ENCODE data around the gene C6orf136.

Gene C6orf136

GRCh38 chr6:30646450-30647241 is at the start of gene C6orf136:
TSS of gene C6orf136 (plus strand) at chr6:30647133. CDS start at chr6:30647232, 99 bp downstream.
- peak; percentile 97 for DNase-seq

GRCh38 chr6:30597315-30598144 is 49.4 kb upstream of the C6orf136 start:
- DNase-seq: peak; percentile 94

- no peak for DNase-seq
Measured at GRCh38 chr6:30598912-30599624, 47.9 kb upstream of the C6orf136 start.

GRCh38 chr6:30599625-30600324 is 47.2 kb upstream of the C6orf136 start:
- DNase-seq: no peak

- peak; percentile 39 for DNase-seq
Measured at GRCh38 chr6:30600451-30600961, 46.4 kb upstream of the C6orf136 start.

- DNase-seq: no peak
Measured at GRCh38 chr6:30601436-30601814, 45.5 kb upstream of the C6orf136 start.

- DNase-seq: no peak
Measured at GRCh38 chr6:30601815-30602641, 44.9 kb upstream of the C6orf136 start.

GRCh38 chr6:30603961-30604360 is 43.0 kb upstream of the C6orf136 start:
- DNase-seq: no peak

- DNase-seq: no peak
Measured at GRCh38 chr6:30610065-30610464, 36.9 kb upstream of the C6orf136 start.

GRCh38 chr6:30611150-30611855 is 35.6 kb upstream of the C6orf136 start:
- DNase-seq: no peak

GRCh38 chr6:30611856-30612194 is 35.1 kb upstream of the C6orf136 start:
- DNase-seq: no peak

- DNase-seq: peak; percentile 61
Measured at GRCh38 chr6:30612213-30612612, 34.7 kb upstream of the C6orf136 start.

GRCh38 chr6:30612687-30613248 is 34.2 kb upstream of the C6orf136 start:
- no peak for DNase-seq

- peak; percentile 37 for DNase-seq
Measured at GRCh38 chr6:30613251-30614043, 33.5 kb upstream of the C6orf136 start.

- peak; percentile 67 for DNase-seq
Measured at GRCh38 chr6:30614044-30614842, 32.7 kb upstream of the C6orf136 start.

- DNase-seq: peak; percentile 99
Measured at GRCh38 chr6:30614843-30615218, 32.1 kb upstream of the C6orf136 start.

GRCh38 chr6:30615219-30615957 is 31.5 kb upstream of the C6orf136 start:
- peak; percentile 89 for DNase-seq

Measured in OCI-M1 (cell line).